GM18909 (cell line): ENCODE measurements around the gene ALS2CL.
"Not testable (repeated sequence)": the region's sequence is repeated elsewhere in the genome, so short reads cannot be mapped to it uniquely, and the experiment has no call there.

Experiments used
- ATAC-seq: cut with Tn5 transposase; IDR thresholded peaks from one replicate; pipeline ENCODE4 v1.9.1; 2021; ENCODE audit warnings: mild to moderate bottlenecking; ENCODE audit not compliant: unreplicated experiment, poor library complexity

Gene ALS2CL

DNA sequence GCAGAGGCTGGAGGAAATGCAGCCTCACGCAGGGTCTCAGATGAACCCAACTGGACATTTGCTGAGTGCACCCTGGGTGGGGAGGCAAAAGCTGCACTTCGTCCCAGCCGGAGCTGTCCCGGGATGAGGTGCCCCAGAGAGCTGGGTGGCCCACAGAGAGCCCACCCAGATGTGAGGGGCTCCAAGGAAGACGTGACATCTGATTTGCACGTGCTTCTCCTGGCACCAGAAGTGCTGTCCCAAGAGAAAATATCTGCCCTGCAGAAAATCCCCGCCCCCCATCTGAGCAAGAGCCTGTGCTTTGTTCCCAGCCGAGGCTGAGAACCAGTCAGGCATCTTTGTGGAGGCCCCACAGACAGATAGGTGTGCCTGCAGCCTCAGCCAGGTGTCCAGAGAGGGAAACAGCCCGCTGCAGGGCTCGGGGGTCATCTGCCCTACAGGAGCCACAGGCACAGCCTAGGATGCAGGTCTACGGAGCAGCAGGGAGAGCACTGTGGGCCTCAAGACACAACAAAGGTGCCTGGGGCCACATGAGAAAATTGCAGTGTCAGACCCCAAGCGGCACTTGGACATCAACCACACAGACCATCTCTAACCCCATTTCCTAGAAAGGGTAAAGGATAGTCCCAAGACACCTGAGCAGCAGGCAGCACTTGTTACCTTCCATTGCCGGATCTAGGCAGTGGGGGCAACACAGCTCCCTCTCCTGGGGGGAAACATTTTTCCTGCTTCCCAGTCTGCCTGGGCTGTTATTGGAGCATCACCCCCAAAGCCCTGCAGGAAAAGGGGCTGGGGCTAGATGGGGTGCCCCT is 13.5 kb upstream of the ALS2CL start:
- no peak for ATAC-seq

DNA sequence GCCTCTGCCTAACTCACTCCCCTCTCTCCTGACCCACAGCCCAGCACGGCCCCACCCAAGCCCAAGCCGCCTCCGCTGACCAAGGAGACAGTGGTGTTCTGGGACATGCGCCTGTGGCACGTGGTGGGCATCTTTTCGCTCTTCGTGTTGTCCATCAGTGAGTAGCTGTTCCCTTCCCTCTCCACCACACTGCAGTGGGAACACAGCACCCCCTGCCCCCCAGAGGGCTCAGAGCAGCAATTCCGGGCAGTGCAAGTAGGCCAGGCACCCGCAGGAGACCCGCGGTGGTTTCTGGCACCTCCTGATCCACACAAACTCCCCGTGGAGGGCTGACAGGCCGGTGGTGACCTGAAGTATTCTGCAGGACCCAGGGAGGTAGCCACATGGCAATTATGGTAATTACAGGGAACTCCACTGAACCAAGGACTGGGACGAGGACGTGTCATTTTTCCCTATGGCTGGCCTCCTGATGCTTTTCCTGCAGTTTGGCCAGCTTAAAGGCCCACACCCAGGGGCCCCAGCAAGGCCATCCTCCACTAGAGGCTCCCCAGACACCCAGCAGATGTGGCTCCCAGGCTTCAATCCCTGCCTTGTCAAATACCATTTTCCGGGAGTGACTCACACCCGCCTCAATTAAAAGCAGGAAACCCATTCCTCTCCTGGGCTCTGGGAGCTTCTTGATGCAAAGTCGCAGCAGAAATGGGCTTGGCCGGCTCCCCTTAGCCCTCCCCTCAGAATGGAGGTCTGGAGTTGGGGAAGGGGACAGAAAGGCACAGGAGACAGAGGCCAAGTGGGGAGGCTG is 12.5 kb upstream of the ALS2CL start:
- ATAC-seq: no peak

DNA sequence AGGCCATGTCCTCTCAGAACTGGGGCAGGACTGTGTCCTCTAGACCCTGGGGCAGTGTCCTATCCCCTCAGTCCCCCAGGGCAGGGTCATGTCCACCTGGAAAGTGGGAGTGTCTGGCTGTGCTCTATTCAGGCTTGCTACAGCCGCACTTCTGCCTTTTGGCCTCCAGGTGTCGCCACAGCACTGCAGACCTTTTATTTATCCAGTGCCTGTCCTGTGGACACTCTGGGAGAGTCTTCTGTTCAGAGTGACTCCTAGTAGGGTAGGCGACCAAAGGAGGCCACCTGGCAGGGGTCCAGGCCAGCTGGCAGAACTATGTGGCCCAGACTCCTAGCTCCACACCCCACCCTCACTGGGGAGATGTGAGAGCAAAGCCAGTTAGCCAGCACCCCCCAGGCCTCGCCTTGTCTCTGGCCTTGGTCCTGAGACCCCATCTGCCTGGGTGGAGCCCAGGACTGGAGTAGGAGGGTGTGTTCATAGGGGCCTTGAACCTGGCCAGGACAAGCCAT is 11.6 kb upstream of the ALS2CL start:
- ATAC-seq: peak; percentile 59

DNA sequence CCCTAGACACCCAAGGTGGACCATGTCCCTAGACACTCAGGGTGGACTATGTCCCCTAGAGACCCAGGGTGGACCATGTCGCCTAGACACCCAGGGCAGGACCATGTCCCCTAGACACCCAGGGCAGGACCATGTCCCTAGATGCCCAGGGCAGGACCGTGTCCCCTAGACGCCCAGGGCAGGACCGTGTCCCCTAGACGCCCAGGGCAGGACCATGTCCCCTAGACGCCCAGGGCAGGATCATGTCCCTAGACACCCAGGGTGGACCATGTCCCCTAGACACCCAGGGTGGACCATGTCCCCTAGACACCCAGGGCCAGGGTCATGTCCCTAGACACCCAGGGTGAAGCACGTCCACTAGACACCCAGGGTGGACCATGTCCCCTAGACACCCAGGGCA is 10.9 kb upstream of the ALS2CL start:
- not testable (repeated sequence) for ATAC-seq

DNA sequence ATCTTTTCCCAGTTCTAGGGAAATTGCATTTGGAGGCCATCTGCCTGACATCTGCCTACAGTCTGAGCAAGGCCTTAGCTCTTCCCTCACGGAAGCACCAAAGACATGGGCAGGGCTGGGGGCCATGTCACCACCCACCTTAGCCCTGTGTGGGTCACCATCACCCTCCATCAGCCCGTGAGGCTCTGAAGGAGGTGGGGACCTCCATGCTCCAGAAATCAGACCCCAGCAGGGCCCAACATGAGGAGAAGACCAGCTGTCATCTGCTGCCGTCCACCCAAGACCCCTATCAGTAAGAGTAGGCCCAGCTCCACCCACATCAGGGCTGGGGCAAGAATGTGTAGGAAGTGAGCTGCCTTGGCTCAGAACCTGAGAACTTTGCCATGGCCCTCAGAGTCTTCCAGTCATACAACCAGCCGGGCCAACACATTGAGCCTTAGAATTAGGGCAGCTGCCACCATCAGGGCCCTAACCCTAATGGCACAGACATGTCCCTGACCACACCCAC is 9.6 kb upstream of the ALS2CL start:
- no peak for ATAC-seq

DNA sequence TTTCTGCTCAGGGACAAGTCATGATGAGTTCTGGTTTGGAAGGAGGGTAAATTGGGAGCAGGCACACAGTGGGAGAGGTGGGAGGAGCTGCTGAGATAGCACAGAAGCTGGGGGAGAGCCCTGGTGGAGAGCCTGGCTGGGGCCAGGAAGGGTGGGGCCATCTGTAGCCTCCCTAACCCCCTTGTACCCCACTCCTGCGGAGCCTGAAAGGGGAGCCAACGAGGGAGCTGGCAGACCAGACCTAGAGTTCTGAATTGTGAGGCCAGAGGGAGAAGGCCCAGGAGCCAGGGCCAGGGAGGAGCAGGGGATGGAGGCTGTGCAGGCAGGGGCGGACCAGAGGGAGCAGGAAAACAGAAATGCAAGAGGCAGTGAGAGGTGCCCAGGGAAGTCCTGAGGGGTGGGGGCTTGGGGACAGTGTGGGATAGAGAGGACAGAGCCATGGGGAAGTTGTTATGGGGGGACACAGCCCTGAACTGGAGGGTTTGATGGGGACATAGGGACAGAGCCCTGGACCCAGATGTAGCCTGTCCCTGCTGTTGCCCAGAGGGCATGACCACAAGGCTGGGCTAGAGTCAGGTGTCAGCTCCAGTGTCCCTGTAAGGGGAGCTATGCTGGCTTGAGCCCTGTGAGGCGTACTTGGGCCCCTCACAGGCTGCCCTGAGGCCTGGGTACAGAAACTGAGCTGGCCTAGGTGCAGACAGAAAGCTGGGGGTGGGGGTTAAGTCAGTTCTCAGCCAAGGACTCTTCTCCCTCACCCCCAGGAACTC is 8.9 kb upstream of the ALS2CL start:
- ATAC-seq: no peak

DNA sequence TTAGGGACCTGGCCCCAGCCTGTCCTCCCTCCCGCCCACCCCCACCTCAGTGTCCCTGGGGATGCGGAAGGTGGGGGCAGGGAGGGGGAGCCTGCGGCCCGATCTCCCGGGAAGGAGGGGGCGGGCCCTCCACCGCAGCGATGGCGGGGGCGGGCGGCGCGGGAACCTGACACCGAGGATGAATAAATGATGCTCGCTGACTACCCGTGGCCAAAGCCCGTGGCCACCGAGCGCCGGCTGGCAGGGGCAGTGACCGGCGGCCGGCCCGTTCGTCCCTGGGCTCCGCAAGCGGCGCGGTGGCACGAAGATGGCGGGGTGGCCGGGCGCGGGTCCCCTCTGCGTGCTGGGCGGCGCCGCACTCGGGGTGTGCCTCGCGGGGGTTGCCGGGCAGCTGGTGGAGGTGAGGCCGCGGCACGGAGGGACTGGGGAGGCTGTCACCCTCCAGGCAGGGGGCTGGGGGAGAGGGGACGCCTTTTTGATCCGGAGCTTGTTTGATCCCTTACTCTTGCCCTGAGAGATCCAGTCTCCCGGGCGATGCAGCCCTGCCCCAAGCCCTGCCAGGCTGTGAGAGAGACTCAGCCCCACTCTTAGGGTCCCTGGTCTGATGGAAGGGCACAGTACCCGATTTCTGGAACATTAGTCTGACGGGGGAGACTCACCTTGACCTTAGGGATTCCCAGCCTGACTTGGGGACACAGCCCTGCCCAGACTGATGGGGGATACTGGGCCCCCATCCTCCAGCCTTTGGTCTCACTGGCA is 7.9 kb upstream of the ALS2CL start, which contains the start of gene TMIE:
TSS of gene TMIE (plus strand) at position 212 of the 759 bp plus-strand sequence. CDS start at position 308, 96 bp downstream.
- no peak for ATAC-seq

DNA sequence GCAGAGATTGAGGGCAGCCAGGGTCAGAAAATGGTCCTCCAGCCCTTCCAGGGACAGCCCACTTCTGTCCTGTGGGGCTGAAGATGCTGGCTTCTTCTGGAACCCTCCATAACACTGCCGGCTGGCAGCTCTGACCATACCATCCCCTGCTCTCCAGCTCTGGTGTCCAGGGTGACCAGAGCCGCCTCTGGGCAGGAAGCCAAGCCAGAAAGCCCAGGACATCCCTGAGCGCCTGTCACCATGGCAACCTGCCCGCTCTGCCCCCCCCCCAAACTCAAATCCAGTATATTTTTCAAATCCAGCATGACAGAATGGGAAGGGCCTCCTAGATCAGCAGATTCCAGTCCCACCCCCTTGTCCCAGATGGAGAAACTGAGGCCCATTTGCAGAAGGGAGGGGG is 7.3 kb upstream of the ALS2CL start:
- no peak for ATAC-seq

DNA sequence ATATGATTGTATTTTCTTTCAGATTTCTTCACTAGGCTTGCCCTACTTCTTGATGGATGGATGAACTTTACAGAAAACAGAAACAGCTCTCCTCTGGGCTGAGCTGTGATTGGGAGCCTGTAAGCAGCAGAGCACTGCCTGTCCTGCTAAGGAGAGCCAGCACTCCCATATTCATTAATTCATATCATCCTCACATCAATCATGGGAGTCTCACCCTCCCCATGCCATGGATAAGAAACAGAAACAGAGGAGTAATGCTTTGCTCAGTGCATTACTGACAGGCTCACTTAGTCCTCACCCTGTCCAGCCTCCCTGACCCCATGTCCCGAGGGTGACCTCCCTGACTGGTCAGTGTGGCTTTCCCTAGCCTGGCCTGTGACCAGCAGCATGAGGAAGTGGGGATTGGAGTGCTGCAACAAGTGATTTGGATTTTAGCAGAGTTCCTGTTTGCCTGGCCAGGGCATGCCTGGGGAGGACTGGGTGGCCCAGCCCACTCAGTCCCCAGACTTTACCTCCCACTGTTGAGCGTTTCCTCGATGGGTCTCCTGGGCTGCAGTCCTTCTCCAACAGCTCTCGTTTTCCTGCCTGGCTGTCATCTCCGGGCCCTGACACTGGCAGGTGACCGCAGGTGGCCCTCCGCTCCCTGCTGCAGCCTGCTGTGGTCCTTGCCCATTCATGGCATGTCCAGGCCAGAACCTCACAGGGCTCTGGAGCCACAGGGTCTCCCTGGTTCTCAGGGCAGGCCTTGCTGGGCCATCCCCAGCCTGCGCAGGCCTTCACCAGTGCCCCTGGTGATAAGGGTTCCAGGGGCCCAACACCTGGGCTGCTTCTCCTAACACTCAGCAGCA is 6.4 kb upstream of the ALS2CL start:
- ATAC-seq: no peak

DNA sequence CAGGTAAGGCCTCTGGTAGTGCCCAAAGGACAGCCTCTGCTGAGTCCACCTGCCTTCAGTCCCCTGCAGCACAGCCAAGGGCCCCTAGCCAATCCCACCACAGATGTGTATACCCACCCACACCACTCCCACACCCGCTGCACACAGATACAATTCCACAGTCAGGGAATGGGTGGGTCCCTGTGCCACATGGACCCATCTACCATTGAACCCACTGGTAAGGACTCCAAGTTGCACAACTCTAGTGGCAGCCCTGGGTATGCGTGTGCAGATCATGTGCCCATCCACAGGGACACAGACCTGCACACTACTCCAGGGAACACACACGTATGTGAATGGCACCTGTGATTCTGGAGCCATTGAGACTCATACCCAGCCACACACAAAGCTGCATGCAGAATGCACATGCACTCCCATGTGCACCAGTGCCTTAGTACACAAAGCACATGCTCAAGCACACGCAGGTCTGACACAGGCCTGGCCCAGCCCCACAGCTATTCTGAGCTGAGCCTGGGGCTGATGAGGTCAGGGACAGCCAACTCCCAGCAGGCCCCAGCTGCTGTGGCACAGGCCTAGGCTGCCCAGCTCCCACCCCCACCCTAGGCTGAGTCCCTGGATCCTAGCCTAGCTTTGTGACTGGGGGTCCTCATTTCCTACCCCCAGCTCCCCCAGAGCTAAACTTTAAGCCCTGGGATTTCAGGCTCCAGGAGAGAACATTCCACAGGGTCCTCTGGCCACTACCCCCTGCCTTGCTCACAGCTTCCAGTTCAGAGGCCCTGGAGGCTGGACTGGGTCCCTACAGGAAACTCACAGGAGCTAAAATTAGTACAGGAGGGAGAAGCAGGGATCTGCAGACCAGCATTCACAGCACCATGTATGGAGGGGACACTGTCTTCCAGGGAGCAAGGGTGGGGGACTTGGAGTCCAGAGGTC is 2.7 kb upstream of the ALS2CL start:
- no peak for ATAC-seq

DNA sequence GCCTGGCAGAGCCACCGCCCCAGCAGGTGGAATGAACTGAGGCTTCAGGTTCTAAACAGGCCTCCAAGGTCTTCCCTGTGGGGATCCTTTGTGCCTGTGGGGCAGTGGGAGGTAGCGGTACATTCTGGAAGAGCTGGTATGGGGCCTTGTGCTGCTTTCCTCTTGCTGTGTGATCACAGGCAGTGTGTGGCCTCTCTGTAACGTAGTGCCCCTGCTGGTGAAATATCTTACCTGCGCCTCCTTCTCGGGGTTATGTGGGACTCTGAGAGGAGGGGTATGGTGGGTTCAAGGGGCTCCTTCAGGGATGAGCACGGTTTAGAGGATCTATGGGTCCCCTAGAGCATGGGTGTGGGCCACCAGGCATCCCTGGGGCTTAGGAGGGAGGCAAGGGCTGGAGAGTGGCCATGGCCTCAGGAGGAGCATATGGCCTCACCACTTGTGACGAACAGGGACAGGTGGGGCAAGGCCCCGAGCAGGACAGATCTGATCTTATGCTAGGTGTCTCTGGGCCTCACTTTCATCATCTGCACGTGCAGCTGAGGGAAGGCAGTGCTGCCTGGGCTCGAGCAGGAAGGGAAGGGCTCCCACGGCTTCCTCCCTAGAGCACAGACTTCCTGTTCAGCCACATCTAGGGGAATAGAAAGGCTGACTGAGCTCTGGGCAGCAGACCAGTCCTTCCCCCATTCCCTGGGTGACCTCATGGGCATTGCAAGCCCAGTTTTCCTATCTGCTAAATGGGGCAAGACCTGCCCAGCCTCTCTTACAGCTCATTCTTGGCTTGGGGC is 1.9 kb upstream of the ALS2CL start:
- ATAC-seq: no peak

DNA sequence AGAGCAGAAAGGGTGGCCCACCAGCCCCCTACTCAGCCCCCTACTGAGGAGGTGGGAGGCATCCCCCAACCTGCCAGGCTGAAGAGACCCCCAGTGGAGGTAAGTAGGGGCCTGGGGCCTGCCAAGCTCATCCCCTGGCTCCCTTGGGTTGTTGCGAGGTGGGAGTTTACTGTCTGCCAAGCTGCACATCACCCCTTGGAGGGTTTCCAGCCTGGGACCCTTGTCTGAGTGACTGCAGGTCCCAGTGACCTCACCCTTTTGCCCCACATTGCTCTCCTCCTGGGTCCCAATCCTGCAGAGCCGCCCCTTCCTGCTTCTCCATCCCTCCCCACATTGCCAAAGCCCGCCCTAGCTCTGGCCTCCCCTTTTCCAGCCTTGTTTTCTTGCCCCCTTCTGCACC is 1.0 kb upstream of the ALS2CL start:
- no peak for ATAC-seq

DNA sequence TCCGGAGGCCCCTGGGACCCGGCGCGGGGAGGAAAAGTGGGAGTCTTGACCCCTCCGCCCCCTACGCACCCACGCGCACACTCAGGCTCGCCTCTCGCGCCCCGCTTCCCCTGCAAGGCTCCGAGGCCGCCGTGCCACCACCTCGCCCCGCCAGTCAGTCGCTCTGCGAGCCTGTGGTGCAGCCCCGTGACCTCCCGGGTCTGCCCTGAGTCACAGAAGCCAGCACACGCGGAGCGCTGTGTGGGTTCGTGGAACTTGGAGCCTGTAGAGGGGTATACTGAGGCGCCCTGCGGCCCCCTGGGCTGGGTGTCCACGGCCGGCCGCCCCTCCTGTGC is 380 bp upstream of the ALS2CL start:
- ATAC-seq: no peak

DNA sequence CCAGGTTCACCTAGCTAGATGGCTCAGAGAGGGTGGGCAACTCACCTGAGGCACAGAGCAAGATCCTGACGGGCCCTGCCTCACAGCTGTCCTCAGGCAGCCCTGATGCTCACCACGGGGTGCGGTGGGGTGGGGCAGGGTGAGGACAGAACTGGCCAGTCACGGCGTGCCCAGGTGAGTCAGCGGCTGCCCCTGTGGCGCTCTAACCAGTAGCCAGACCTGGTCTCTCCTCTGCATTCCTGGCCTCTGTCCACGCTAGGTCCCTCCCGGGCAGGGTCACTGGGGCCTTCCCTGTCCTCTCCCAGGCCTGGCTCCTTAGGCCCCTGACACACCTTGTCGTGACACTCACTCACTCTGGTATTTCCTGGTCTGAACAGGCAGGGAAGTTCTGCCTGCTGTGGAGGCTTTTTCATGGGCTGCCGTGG is 901 bp downstream of the ALS2CL start:
- no peak for ATAC-seq

DNA sequence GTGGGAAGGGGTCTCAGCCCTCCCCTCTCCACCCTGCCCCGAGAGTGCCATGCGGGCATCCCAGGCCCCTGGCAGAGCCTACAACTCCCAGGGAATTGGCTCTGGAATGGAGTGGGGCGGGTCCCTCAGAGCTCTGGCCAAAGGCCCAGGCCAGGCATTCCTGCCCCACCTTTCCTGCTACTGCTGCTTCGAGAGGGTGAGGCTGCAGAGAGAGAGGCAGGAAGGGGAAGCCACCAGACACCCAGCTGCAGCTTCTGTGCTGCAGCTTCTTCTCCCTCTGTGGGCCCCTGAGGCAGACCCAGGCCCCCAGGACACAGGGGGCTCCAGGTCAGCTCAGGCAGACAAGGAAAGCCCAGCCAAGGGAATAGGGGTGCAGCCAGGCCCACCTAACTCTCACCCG is 2.7 kb downstream of the ALS2CL start:
- ATAC-seq: no peak

DNA sequence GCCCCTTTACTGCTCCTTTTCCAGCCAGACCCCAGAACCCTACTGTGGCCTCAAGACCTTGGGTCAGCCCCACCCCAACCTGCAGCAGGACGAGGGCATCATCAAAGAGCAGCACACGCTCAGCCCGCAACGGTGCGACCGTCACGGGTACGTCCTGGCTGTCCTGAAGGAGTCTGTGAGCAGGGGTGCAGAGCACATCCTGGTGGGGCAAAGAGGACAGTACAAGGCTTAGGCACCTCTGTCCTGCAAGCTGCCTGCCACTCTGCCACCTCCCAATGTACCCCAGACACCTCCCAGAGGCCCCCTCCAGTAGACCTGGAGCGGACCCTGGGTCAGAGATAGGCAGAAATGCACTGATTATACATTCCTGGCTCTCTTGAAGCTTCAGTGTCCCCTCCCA is 8.0 kb downstream of the ALS2CL start:
- ATAC-seq: no peak

DNA sequence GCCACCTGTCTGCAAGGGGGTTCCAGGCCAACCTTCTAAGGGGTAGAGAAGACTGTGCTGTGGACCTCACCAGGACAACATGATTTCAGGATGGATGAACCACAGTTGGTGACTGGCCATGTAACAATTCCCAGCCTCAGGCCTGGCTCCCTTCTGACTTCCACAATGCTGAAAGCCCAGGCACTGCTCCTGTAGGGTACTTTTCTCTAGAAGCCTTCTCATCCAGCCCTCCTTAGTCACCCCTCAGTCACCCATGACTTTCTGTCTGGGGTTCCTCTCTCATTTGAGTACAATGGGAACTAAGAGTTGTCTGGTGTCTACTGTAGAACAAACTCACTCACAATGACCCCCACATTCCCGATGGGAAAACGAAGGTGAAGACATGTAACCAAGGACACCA is 8.6 kb downstream of the ALS2CL start:
- no peak for ATAC-seq
